Ascending aorta (tissue), 2 donors: Measurements from ENCODE around the gene CABP4. TPM values are rescaled to one million over a fixed set of nuclear protein-coding genes. Genes with fewer than 3 reads are reported as not detected.

Experiments used
- DNase-seq, 2 donors: peaks; one replicate each; pipeline ENCODE4 v3.0.0-alpha.2; 2019; ENCODE audit warnings: low spot score in 2 of 2
- H3K27ac ChIP-seq, 2 donors: fragments of 200-600 bp; sonication (generic); one replicate each; pipeline ENCODE4 v1.5.1; 2016 to 2017; ENCODE audit warnings: mild to moderate bottlenecking in 1 of 2
- H3K27me3 ChIP-seq: fragments of 200-600 bp; sonication (generic); one replicate; pipeline ENCODE4 v1.5.1; 2017
- H3K36me3 ChIP-seq, 2 donors: fragments of 200-600 bp; sonication (generic); one replicate each; pipeline ENCODE4 v1.5.1; 2016
- H3K4me1 ChIP-seq, 2 donors: fragments of 200-600 bp; sonication (generic); one replicate each; pipeline ENCODE4 v1.5.1; 2016 to 2017; ENCODE audit warnings: mild to moderate bottlenecking in 1 of 2
- H3K4me3 ChIP-seq, 2 donors: fragments of 200-600 bp; sonication (generic); one replicate each; pipeline ENCODE4 v1.5.1; 2016 to 2017; ENCODE audit warnings: mild to moderate bottlenecking in 1 of 2
- H3K9me3 ChIP-seq, 2 donors: fragments of 200-600 bp; sonication (generic); one replicate each; pipeline ENCODE4 v1.5.1; 2016
- intact Hi-C: fragments of 100-400 bp; cut with DNase I; formaldehyde crosslinking; loops from one replicate; pipeline ENCODE4 v1.15.1; 2023
- total RNA-seq: library from RNA; depleted of rRNA; stranded (reverse); fragments of >200 nt; gene quantifications from one replicate; pipeline ENCODE4 v1.1.0, GENCODE V29; 2016
- TF ChIP-seq, protein P1 (sequence below), 3 experiments: fragments of 200-600 bp in 2 of 3; fragments of 450-650 bp in 1 of 3; sonication (generic) in 2 of 3; IDR thresholded peaks; one replicate each; pipeline ENCODE4 v1.5.1; 2016 to 2019; ENCODE audit warnings: antibody characterized with exemption in 3 of 3, mild to moderate bottlenecking in 1 of 3, moderate library complexity in 1 of 3

The CABP4 gene
- total RNA-seq, 1 donor from 2014 or later: not detected

DNA sequence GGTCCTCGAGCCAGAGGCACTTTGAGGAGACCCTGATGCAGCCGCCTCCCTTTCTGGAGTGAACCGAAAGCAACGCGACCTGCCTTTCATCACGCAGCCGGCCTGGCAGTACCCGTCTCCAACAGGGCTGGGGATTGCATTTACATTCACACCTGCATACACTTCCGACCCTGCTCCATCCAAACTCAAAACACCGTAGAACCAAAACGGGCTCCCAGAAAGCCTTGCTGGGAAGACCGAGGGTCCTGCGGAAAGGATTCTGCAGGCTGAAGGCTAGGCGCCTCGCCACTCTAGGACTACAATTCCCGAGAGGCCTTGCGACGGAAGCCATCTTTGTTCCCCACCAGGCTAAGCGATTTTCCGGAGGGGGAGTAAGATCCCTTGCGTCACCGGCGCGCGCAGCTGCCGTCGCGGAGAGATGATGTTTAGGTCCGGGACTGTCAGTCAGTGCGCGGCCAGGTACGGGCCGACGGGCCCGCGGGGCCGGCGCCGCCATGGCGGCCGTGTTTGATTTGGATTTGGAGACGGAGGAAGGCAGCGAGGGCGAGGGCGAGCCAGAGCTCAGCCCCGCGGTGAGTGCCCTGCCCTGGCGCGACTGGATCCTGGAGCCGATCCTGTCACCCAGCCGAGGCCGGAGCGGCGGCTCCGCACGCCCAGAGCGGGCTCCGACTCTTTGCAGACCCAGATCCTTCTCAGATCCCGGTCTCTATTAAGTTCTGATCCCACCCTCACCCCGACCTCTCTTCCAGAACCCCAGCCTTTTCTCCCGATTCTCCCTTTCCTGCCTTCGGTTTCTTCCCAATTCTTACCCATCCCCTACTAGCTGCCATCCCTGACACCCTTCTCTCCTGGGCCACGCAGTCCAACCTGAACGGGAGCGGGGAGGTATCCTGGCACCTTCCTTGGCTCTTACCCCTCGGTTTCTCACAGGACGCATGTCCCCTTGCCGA is 26.8 kb upstream of the CABP4 start, which contains the start of gene RPS6KB2:
RPS6KB2 (plus strand) TSS at position 443 of the 950 bp plus-strand sequence; CDS start at position 495, 52 bp downstream.
- DNase-seq: peak; percentile 96 to 99
- intact Hi-C loops: loop anchor here (1.0 to 5.0 kb wide), 5 partner anchors 15 to 78 kb away; partner anchors contain the start of genes CORO1B, PPP1CA, RAD9A and TMEM134
- Histone ChIP-seq H3K36me3 (peaks cover 19 to 30% of the 10 kb centered on the region in 2 donors), H3K9me3 (no peaks in the 10 kb centered on the region), H3K27ac (peak within 1 kb of the TSS; percentile 86 to 91), H3K4me3 (peak within 1 kb of the TSS; percentile 75 to 94), H3K27me3 (no peaks in the 10 kb centered on the region), H3K4me1 (peaks cover 6 to 16% of the 10 kb centered on the region in 2 donors)
- TF ChIP-seq, protein P1, sequence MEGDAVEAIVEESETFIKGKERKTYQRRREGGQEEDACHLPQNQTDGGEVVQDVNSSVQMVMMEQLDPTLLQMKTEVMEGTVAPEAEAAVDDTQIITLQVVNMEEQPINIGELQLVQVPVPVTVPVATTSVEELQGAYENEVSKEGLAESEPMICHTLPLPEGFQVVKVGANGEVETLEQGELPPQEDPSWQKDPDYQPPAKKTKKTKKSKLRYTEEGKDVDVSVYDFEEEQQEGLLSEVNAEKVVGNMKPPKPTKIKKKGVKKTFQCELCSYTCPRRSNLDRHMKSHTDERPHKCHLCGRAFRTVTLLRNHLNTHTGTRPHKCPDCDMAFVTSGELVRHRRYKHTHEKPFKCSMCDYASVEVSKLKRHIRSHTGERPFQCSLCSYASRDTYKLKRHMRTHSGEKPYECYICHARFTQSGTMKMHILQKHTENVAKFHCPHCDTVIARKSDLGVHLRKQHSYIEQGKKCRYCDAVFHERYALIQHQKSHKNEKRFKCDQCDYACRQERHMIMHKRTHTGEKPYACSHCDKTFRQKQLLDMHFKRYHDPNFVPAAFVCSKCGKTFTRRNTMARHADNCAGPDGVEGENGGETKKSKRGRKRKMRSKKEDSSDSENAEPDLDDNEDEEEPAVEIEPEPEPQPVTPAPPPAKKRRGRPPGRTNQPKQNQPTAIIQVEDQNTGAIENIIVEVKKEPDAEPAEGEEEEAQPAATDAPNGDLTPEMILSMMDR (IDR thresholded peaks at IDR 0.05): no peak

DNA sequence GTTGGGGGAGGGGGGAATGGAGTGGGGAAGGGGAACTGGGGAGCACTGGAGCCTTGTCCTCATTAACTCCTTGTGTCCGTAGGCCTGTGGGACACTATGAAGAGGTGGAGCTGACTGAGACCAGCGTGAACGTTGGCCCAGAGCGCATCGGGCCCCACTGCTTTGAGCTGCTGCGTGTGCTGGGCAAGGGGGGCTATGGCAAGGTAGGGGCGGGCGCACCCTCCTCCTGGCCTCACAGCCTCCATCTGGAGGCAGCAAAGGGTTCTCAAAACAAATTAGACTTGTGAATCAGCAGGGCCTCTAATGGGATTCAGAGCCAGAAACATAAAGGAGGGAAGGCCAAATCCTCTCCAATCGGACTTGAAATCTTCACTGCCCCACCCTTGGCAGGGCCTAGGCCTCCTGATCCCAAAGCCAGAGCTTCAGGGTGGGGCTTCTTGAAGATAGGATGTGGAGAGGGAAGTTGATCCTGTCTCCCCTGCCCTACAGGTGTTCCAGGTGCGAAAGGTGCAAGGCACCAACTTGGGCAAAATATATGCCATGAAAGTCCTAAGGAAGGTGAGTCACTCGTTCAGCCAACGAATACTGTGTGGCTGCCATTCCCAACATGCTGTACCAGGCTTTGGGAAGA is 26.0 kb upstream of the CABP4 start:
- Histone ChIP-seq H3K9me3 (no peaks in the 10 kb centered on the region), H3K4me1 (peaks cover 6 to 16% of the 10 kb centered on the region in 2 donors), H3K27ac (peak overlapping the region; percentile 86 to 91), H3K27me3 (no peaks in the 10 kb centered on the region), H3K36me3 (peaks cover 28 to 38% of the 10 kb centered on the region in 2 donors), H3K4me3 (peak overlapping the region; percentile 75 to 94)
- TF ChIP-seq, protein P1 (IDR thresholded peaks at IDR 0.05): no peak
- intact Hi-C loops: loop anchor here (2.0 to 5.0 kb wide), 2 partner anchors 37 to 78 kb away; partner anchors contain the start of gene RAD9A
- DNase-seq: no peak

DNA sequence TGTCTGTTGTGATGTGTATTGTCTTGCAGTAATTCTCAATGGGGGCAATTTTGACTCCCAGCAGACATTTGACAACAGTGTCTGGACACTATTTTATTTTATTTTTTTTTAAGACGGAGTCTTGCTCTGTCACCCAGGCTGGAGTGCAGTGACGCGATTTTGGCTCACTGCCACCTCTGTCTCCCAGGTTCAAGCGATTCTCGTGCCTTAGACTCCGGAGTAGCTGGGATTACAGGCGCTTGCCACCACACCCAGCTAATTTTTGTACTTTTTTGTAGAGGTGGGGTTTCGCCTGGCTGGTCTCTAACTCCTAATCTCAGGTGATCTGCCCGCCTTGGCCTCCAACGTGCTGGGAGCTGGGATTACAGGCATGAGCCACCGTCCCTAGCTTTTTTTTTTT is 25.4 kb upstream of the CABP4 start:
- no peaks in the 10 kb centered on the region for H3K9me3 ChIP-seq
- H3K4me1 ChIP-seq: peaks cover 6 to 16% of the 10 kb centered on the region in 2 donors
- no peak overlapping the region for H3K27ac ChIP-seq
- intact Hi-C loops: loop anchor here (2.0 to 5.0 kb wide), 2 partner anchors 37 to 77 kb away; partner anchors contain the start of gene RAD9A
- H3K36me3 ChIP-seq: peaks cover 33 to 44% of the 10 kb centered on the region in 2 donors
- TF ChIP-seq, protein P1 (IDR thresholded peaks at IDR 0.05): no peak
- DNase-seq: no peak
- no peaks in the 10 kb centered on the region for H3K27me3 ChIP-seq
- H3K4me3 ChIP-seq: no peak overlapping the region

DNA sequence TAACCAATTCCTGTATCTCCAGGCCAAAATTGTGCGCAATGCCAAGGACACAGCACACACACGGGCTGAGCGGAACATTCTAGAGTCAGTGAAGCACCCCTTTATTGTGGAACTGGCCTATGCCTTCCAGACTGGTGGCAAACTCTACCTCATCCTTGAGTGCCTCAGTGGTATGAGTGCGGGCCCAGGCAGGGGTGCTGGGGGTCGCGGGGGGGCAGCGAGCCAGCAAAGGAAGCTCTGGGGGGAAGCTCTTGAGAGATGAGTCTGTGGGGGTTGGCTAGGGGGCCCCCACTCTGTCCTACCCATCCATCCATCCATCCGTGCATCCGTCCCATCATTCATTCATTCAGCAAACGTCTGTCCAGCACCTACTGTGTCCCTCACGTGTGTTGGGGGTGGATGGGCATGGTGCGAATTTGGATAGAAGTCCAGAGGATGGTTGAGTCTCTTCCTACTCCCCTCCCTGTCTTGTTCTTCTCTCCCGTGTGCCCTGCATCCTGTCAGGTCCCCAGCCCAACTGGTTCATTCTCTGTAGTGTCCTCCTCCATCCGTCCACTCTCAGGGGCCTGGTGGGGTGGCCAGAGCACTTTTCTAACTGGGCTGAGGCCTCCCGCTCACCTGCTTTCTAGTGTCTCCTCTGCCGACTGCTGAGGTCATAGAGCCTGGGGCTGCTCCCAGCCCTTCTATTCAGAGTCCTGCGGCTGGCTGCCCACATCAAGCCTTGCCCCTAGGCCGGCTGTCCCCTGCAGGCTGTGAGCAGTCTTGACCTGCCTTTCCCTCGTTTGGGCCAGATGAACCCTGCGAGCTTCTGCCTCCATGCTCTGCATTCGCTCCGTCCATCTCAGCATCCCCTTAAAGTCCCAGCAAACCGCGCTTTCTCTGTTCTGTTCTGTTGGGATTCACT is 23.6 kb upstream of the CABP4 start:
- no peaks in the 10 kb centered on the region for H3K9me3 ChIP-seq
- no peak overlapping the region for H3K4me3 ChIP-seq
- TF ChIP-seq, protein P1 (IDR thresholded peaks at IDR 0.05): no peak
- H3K4me1 ChIP-seq: peaks cover 6 to 16% of the 10 kb centered on the region in 2 donors
- intact Hi-C loops: no loop called here
- DNase-seq: no peak
- no peaks in the 10 kb centered on the region for H3K27me3 ChIP-seq
- H3K27ac ChIP-seq: no peak overlapping the region
- H3K36me3 ChIP-seq: peaks cover 45 to 57% of the 10 kb centered on the region in 2 donors
